GM19043 (cell line): ENCODE data around the gene OBP2A.

Source experiments
- ATAC-seq: cut with Tn5 transposase; IDR thresholded peaks from one replicate; pipeline ENCODE4 v1.9.1; 2021; ENCODE audit warnings: low read depth; ENCODE audit not compliant: unreplicated experiment

The OBP2A gene

DNA sequence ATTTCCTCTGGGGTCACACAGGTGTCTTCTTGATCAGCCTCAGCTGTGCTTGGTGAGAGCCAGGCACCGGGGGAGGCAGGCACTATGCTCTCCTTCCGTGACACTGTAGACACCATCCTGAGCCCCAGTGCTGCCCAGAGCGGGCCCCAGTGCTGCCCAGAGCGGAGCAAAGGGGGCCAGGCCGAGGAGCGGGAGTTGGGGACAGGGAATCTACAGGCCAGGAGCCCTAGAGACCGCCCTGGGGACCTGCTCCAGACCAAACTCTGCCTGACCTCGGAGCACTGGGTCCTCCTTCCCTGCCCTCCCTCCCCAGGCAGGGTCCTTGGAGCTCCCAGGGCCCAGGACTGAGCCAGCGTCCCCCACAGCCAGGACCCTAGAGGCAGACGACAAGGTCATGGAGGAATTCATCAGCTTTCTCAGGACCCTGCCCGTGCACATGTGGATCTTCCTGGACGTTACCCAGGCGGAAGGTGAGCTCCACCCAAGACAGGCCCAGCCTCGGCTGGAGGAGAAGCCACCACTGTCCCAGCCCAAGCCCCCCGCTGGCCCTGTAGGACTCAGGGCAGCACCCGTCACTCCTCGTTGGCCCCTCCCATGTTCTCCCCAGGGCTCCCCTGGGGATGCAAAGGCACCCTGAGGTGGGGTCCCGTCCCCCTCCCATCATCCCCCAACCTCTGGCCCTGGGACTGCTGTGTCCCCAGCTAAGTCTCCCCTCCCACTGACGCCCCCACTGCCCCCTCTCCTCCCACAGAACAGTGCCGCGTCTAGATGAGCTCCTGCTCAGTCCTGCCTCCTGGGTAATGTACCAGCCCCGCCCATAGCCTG, 45.8 kb downstream of the OBP2A start:
- no peak for ATAC-seq

DNA sequence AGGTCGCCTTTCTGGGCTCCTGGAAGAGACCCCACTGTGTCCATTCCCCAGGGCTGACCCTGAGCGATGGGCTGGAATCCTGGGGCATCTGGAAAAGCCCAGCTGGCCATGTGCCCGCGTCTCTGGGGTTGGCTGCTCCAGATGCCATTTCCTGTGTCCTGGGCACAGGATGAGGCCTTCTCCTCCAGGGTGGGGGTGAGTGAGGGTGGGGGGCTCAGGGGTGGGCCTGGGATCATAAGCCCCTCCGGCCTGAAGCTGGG, 46.3 kb downstream of the OBP2A start:
- no peak for ATAC-seq

GRCh38 chr9:135592625-135593024, 46.7 kb downstream of the OBP2A start:
- ATAC-seq, result no peak

DNA sequence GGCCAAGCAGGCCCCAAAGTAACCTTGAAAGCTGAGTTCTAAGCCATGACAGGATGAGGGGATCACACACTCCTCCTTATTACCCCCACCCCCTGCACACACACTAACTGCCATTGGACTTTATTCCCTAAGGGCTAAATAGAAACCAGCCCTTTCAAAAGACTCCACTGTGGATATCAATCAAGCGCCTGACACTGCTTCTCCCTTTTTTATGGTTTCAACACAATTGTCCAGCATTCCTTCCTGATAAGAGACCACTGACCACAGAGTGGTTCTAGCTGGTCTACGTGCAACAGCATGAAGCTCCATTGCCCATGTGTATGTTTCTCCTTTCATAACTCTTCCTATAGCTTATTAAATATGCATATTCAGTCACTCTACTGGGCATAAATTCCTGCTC, 50.3 kb downstream of the OBP2A start:
- no peak for ATAC-seq
